SH-SY5Y (cell line): ENCODE results near the gene PLG.

Experiments
- GATA2 ChIP-seq: IDR thresholded peaks from 2 replicates; pipeline ENCODE4 v1.6.1; 2011; ENCODE audit warnings: mild to moderate bottlenecking, low read depth, low read length
- GATA3 ChIP-seq: IDR thresholded peaks from 2 replicates; pipeline ENCODE4 v1.6.1; 2011; ENCODE audit warnings: low read depth, mild to moderate bottlenecking, low read length, moderate library complexity

PLG gene

DNA sequence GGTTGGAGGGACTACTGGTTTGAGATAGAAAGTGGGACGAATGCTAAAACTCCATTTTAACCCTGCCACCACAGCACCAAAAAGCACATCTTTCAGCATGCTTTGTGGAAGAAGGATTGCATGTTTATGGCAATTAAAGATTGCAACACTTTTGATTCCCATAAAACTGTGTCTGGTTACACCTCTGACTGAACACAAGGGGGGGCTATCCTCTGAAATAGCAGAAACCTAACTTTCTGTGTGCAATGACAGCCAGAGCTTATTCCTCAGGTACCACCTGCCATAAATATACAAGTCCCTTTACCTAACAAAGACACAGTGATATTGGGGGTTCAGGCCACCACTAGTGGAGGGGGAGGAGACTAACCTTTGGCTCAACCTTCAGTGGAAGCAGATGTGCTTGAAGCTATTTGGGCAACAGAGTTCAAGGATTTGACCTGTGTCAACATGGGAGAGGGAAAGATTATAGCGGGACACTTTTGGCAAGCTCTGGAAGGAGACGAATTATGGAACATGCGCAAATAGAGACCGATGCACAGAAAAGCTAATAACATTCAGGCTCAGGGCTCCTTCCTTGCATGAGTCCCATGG is 9.6 kb upstream of the PLG start:
- TF ChIP-seq GATA3 = no peak
- TF ChIP-seq GATA2 = no peak

DNA sequence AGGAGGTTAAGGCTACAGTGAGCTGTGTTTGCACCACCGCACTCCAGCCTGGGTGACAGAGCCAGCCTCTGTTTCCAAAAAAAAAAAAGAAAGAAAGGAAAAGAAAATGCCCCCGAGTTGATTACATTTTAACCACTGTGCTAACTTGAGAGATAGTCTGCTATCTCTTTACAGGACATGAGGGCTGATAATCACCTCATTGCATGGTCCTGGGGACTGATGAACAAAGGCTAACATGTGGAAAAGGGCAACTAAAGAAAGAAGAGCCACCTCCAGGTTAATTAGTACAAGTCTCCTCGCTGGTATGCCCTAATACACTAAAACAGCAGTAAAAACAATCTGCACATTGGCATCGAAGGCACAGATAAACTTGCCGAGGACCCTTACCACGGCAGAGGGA is 4.2 kb upstream of the PLG start:
- TF ChIP-seq GATA2 (no peak), GATA3 (no peak)

DNA sequence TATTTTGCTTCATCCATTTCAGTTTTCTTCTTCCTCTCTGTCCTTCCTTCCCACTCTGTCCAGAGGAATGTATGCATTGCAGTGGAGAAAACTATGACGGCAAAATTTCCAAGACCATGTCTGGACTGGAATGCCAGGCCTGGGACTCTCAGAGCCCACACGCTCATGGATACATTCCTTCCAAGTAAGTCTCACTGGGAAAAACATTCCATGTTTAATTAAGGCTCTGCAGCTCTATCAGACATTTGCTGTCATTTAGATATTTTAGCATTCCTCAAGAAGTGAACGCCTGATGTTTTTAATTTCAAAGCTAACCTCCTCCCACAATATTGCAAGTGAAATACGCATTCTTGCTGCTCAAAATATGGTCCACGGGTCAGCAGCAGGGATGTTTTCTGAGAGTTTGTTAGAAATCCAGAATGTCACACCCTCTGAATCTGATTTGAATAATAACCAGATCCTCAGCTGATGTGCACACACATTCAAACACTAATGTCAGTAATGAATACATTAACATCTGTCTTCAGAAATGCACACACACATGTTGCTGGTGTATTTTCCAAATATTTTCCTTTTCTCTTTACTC is 12.8 kb downstream of the PLG start:
- TF ChIP-seq GATA3 (no peak), GATA2 (no peak)

DNA sequence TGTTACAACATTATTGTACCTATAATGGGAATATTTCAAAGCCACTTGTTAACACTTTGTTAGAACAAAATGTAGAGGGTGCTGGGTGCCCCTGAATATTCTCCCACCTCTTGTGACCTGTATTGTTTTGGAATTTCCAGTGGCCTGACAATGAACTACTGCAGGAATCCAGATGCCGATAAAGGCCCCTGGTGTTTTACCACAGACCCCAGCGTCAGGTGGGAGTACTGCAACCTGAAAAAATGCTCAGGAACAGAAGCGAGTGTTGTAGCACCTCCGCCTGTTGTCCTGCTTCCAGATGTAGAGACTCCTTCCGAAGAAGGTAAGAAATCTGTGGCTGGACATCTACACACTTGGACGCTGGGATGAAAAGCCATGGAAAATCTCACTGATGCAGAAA is 28.9 kb downstream of the PLG start:
- TF ChIP-seq GATA3 (no peak), GATA2 (no peak)

DNA sequence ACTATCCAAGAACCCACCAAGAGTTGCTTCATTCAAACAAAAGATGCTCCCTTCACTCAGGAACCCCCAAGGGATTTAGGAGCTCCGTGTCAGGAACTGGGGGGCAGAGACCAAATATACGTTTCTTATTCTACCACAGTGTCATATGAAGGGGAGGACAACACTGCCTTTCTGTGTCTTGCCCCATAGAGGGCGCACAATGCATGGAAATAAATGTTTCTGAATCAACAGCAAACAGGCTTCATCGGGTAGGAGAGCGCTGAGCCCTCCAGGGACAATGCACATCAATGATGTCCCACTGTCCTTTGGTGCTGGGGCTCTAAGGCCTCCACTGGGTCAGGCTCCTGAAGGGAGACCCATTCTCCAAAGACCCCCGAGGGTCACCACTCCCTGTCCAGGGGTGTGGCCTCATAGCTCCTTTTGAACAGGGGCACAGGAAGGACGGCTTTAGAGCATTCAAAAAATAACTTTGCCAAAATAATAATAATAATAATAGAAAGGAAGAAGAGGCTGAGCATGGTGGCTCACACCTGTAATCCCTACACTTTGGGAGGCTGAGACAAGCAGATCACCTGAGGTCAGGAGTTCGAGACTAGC is 31.1 kb downstream of the PLG start:
- TF ChIP-seq GATA2 (no peak), GATA3 (no peak)

DNA sequence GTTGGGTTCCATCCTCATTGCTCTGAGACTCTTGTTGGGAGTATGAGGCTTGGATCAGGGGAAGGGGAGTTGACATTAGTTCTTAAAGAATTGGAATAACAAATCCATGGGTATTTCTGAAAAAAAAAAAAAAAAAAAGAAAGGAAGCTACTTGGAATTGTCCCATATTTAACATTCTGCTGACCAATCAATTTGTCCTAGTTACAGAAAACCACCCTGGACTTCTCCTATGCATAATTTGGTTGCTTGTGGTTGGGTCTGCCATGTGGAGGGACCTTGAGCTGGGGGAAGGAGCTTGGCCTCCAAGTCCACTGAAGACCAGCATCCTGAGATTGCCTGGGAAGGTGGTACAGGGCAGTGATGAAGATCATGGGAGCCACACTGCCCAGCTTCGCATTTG is 32.6 kb downstream of the PLG start:
- TF ChIP-seq GATA2 = no peak
- TF ChIP-seq GATA3 = no peak

DNA sequence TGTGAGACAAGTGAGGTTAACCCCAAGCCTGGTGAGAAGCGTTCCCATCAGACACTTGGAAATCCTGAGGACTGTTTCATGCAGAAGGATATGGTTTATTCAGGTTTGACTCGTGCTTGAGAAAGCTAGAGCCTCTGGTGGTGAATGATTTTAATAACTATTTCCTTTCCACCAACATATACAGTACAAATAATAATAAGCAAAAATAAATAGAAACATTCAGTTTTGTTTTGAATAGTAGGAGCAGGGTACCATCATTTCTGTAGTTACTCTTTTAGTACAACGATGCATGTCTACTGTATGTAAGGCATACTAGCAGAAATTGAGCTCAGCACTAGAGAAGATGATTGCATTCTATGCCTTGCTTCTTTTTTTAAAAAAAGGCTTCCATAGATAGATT is 33.5 kb downstream of the PLG start:
- TF ChIP-seq GATA3 (no peak), GATA2 (no peak)

DNA sequence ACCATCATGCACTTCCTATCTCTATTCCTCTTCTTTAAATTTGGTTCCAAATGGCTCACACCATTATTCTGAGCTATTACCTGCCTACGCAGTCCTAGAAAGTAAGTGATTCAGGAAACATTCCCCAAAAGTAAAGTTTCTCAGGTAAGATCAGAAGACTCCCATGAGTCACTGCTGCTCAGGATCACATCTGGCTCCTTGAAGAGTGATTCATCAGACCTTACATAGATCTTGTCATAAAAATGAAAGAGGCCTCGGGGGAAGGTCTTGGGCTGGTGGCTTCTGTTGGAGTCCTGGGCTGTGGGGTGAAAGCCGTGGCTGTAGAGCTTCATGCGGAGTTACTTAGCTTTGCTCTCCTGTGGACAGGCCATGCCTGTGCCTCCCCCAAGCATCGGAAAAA is 35.9 kb downstream of the PLG start:
- TF ChIP-seq GATA3 (no peak), GATA2 (no peak)

DNA sequence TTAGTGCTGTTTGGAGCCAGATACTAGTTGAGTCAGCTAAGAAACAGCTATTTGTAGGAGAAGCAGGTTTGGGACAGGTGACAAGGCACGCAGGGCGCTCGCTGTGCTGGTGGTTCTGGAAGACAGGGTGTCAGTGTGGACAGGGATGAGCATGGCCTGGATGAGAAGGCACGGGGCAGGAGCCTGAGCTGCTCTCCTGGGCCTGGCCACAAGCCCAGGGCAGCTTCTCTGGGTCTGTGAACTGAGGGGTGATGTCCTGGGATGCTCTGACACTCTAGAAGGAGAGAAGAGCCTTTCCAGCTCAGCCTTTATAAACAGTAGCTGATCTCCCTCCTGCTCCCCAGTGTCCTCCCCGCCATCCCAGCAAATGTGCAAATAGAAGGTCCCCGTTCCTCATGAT is 37.9 kb downstream of the PLG start:
- TF ChIP-seq GATA2 (no peak), GATA3 (no peak)

DNA sequence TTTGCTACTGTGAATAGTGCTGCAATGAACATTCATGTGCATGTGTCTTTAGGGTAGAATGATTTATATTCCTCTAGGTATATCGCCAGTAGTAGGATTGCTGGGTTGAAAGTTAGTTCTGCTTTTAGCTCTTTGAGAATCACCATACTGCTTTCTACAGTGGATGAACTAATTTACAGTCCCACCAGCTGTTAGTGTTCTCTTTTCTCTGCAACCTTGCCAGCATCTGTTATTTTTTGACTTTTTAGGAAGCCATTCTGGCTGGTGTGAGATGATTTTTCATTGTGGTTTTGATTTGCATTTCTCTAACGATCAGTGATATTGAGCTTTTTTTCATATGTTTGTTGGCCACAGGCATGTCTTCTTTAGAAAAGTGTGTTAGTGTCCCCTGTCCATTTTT is 40.0 kb downstream of the PLG start:
- no peak for TF ChIP-seq GATA2
- no peak for TF ChIP-seq GATA3

DNA sequence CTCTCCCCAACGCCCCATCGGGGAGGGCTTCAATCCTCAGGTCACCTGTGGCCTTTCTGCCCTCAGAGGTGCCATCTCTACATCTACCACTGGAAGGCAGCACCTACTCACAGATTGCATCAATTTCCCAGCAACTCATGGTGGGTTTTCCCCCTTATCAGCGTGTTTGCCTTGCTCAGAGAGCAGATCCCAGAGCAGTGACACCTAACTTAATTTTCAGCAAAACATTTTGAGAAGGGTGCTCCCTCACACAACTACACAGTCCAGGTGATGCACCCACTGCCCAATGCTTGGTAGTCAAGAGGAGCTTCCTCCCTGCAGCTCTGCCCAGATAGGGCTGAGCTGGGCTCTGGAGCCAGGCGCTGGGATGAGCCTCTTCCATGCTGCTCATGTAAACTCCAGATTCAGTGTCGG is 48.2 kb downstream of the PLG start:
- TF ChIP-seq GATA3 (no peak), GATA2 (no peak)

DNA sequence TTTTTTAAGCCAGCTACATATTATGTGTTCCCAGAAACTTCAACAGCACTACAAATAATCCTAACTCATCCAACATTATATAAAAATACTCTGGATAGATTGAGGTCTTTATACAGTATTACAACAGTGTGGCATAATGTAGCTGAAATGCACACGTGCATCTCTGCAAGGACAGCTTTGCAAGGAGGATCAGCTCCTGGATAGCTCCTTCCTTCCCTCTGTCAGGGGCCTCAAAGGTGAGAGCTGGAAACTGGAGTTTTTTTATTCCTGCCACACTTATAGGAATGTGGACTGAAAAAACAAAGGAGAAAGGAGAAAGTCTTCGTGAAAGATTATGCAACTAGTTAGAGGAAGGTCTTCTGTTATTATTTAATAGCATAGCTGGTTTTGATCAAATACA is 53.1 kb downstream of the PLG start:
- TF ChIP-seq GATA3 (no peak), GATA2 (no peak)

DNA sequence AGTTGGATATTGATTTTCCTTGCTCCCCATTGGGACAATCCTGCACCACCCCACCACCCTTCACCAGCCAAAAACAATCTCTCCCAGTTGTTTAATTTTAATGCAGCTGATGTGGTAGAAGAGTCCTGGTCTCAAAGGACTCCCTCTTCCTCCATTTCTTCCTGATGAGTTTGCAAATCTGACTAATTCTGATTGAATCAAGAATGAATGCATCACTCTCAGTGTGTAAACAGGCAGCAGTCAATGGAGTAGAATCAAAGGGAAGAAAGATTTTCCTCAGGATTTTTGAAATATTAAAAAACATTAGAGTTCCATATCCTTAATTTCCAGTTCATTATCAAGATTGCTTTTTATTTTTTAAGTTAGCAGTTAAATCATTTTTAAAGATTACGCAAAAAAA is 54.0 kb downstream of the PLG start:
- TF ChIP-seq GATA3 (no peak), GATA2 (no peak)

DNA sequence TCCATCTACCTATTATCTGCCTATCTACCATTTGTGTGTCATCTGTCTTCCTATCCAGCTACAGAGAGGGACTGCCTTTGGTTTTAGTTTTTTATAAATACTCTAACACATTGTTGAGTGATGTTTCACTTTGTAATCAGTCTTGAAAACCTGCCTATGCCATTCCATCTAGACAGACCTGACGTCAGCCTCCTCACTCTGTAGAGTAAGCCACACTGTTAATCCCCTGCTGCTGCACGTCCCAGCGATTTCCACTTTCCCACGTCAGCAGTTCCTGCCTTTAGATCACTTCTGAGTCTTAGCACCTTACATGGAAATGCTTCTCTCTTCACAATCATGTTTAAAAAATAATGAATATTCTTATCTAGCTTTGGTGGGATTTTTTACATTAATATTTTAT is 54.8 kb downstream of the PLG start:
- TF ChIP-seq GATA3 = no peak
- TF ChIP-seq GATA2 = no peak

DNA sequence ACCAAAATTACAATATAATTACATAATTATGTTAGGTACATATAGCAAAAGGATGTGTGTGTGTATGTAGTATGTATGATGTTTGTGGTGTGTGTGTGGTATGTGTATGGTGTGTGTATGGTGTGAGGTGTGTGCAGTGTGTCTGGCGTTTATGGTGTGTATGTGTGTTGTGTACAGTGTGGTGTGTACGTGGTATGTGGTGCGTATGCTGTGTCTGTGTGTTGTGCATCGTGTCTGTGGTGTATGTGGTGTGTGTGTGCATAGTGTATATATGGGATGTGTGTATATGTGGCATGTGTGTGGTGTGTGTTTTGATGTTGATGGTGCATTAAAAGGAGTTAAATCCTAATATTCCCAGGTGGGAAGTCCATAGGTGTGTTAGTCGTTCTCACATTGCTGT is 62.8 kb downstream of the PLG start:
- TF ChIP-seq GATA3 = no peak
- TF ChIP-seq GATA2 = no peak

DNA sequence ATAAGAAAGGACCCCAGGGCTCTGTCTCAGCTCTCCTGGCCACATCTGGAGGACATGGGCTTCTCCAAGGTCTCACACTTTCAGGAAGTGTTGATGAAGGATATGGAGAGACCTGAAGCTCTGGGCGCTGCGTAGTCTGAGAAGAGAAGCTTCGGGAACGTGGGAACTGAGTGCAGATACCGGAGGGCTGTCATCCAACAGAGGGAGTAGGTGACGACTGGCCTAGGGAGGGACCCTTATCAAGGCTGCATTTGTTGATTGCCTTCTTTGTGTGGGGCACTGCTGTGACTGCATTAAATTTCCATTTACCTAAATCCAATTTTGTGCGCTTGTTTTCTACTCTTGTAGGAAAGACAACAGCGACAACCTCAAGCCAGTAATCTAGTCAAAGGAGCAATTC is 63.4 kb downstream of the PLG start:
- no peak for TF ChIP-seq GATA3
- no peak for TF ChIP-seq GATA2

DNA sequence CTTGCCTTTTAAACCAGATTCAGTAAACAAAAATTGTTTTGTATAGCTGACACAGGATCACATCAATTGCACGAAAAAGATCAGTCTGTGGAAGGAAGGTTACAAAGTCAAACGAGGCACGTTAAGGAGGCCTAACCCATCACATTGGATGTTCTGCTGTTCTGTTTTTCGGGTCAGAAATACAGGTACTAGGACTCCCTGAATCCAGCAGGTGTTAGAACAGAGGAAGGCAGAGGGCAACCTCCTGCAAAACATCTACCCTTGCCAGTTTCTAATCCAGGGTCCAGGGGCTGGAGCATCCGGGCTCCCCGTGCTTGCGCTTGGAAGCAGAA is 64.6 kb downstream of the PLG start:
- TF ChIP-seq GATA2 (no peak), GATA3 (no peak)

DNA sequence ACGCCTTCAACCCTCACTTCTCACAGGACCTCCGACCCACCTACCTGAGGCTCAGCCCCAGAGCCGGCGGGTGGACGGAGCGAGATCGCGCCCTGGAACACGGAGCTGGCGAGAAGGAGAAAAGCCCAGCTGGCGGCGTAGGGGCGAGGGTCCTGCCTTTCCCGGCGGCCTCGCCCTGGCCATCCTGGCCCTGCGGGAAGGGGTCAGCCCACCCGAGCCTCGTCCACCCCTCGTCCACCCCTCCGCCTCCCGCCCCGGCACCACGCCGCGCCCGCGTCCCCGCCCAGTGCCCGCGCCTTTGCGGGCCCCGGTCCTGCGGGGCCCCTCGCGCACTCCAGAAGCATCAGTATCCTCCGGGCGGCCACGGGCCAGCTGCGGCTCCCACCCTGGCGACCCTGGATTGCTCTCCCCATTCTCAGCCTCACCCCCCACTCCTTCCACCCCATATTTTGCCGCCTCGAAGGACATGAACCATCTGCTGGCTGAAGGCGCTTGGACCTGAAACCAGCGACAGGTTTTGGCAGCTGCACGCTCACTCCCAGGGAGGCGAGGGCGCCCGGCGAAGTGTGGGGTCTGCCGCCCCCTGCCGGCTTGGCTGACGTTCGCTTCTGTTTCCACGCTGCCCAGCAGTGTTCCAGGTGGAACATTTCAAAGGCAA is 65.1 kb downstream of the PLG start:
- no peak for TF ChIP-seq GATA3
- no peak for TF ChIP-seq GATA2
